Measurements from ENCODE around the gene GSE1.

Gene GSE1

DNA sequence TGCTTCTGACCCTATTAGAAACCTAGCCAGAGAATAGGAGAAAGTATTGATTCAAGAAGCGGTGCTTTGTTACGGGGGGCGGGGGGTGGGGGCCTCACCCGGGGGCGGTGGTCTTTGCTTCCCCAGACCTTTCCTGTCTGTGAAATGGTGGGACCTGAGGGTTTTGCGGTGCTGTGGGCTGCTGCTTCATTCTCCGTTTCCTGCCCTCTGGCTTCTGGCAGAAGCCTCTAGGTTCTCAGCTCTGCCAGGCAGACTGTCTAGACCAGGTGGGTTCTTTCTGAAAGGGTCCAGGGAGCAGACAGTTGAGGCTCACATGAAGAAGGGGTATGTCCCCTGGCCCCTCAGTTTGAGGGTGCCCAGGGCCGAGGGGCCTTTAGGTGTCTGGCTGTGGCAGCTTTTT lies 14.0 kb downstream of the GSE1 start:
- Histone ChIP-seq H3K4me3 (ENCODE audit: low read depth in 1 of 2, low read length in 1 of 2) (no peak overlapping the region), H3K9me3 (no peaks in the 10 kb centered on the region), H3K27ac (no peak overlapping the region), H3K4me1 (ENCODE audit: control insufficient read depth in 1 of 2, insufficient read depth in 1 of 2, low read depth in 1 of 2, low read length in 1 of 2) (no peaks in the 10 kb centered on the region), H3K36me3 (peaks cover 9% of the 10 kb centered on the region), H3K27me3 (no peaks in the 10 kb centered on the region)
- TF ChIP-seq, protein P1, sequence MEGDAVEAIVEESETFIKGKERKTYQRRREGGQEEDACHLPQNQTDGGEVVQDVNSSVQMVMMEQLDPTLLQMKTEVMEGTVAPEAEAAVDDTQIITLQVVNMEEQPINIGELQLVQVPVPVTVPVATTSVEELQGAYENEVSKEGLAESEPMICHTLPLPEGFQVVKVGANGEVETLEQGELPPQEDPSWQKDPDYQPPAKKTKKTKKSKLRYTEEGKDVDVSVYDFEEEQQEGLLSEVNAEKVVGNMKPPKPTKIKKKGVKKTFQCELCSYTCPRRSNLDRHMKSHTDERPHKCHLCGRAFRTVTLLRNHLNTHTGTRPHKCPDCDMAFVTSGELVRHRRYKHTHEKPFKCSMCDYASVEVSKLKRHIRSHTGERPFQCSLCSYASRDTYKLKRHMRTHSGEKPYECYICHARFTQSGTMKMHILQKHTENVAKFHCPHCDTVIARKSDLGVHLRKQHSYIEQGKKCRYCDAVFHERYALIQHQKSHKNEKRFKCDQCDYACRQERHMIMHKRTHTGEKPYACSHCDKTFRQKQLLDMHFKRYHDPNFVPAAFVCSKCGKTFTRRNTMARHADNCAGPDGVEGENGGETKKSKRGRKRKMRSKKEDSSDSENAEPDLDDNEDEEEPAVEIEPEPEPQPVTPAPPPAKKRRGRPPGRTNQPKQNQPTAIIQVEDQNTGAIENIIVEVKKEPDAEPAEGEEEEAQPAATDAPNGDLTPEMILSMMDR (IDR thresholded peaks at IDR 0.05) = no peak

- Histone ChIP-seq H3K4me1 (ENCODE audit: control insufficient read depth in 1 of 2, insufficient read depth in 1 of 2, low read depth in 1 of 2, low read length in 1 of 2) (no peaks in the 10 kb centered on the region), H3K27ac (no peak overlapping the region), H3K4me3 (ENCODE audit: low read depth in 1 of 2, low read length in 1 of 2) (no peak overlapping the region), H3K9me3 (no peaks in the 10 kb centered on the region), H3K27me3 (no peaks in the 10 kb centered on the region), H3K36me3 (peaks cover 9% of the 10 kb centered on the region)
- TF ChIP-seq, protein P1 (IDR thresholded peaks at IDR 0.05) = no peak
Observed at GRCh38 chr16:85627526-85628264, 14.6 kb downstream of the GSE1 start.

DNA sequence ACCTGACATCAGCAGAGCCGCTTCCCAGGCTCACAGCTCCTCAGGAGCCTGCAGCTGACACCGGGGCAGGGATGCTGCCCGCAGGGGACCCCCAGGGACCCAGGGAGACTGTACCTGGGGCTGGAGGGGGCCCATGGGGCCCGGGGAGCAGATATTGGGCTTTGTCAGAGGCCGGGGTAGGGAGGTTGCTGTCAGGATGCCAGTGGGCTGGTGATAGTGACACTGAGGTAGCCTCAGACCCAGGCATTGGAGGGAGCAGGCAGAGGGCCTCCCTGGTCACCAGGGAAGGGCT lies 15.1 kb downstream of the GSE1 start:
- TF ChIP-seq, protein P1 (IDR thresholded peaks at IDR 0.05) = no peak
- H3K27ac ChIP-seq = no peak overlapping the region

DNA sequence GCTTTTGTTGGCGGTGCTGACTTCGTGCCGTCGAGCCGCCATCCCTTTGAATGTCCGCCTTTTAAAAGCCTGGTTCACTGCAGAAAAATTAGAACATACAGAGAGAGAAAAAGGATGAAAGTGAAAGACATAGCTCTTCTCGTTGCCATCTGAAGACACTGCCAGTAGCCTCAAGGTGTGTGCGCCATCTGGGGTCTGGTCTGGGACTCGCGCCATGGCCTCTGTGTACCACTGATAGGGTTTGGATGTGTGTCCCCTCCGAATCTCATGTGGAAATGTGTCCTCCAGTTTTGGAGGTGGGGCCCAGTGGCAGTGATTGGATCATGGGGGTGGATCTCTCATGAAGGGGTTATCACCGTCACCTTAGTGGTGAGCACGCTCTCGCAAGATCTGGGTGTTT lies 15.5 kb downstream of the GSE1 start:
- H3K27me3 ChIP-seq = no peaks in the 10 kb centered on the region
- no peaks in the 10 kb centered on the region for H3K4me1 ChIP-seq (ENCODE audit: control insufficient read depth in 1 of 2, insufficient read depth in 1 of 2, low read depth in 1 of 2, low read length in 1 of 2)
- no peaks in the 10 kb centered on the region for H3K9me3 ChIP-seq
- TF ChIP-seq, protein P1 (IDR thresholded peaks at IDR 0.05) = no peak
- H3K36me3 ChIP-seq = peaks cover 9% of the 10 kb centered on the region
- no peak overlapping the region for H3K27ac ChIP-seq
- no peak overlapping the region for H3K4me3 ChIP-seq (ENCODE audit: low read depth in 1 of 2, low read length in 1 of 2)

More for the DNA sequence above, 15.1 kb downstream of the GSE1 start:
- Histone ChIP-seq H3K9me3 (no peaks in the 10 kb centered on the region), H3K4me1 (ENCODE audit: control insufficient read depth in 1 of 2, insufficient read depth in 1 of 2, low read depth in 1 of 2, low read length in 1 of 2) (no peaks in the 10 kb centered on the region), H3K36me3 (peaks cover 9% of the 10 kb centered on the region), H3K27me3 (no peaks in the 10 kb centered on the region), H3K4me3 (ENCODE audit: low read depth in 1 of 2, low read length in 1 of 2) (no peak overlapping the region)

GRCh38 chr16:85629326-85629725 lies 16.2 kb downstream of the GSE1 start:
- no peaks in the 10 kb centered on the region for H3K4me1 ChIP-seq (ENCODE audit: control insufficient read depth in 1 of 2, insufficient read depth in 1 of 2, low read depth in 1 of 2, low read length in 1 of 2)
- peaks cover 16% of the 10 kb centered on the region for H3K36me3 ChIP-seq
- no peak overlapping the region for H3K27ac ChIP-seq
- no peaks in the 10 kb centered on the region for H3K9me3 ChIP-seq
- no peaks in the 10 kb centered on the region for H3K27me3 ChIP-seq
- TF ChIP-seq, protein P1 (IDR thresholded peaks at IDR 0.05) = no peak
- H3K4me3 ChIP-seq (ENCODE audit: low read depth in 1 of 2, low read length in 1 of 2) = no peak overlapping the region

Measured in neutrophil (primary cell).